H1 (cell line): Measurements from ENCODE around the gene RAB26. TPM values are rescaled to one million over a fixed set of nuclear protein-coding genes. Genes with fewer than 3 reads are reported as not detected.
"Not testable (repeated sequence)": the region's sequence is repeated elsewhere in the genome, so short reads cannot be mapped to it uniquely, and the experiment has no call there.

Source experiments
- CTCF ChIA-PET: fragments of 300-600 bp; sonication (Branson Sonifier 250); formaldehyde crosslinking; loops from one replicate; lab custom pipeline; 2021; ENCODE audit not compliant: partially characterized antibody; lab: Charles Lee
- POLR2A ChIA-PET: fragments of 300-600 bp; sonication (Branson Sonifier 250); formaldehyde crosslinking; loops from one replicate; lab custom pipeline; 2021; ENCODE audit warnings: inconsistent platforms; ENCODE audit not compliant: partially characterized antibody; lab: Charles Lee
- DNase-seq, 2 experiments: peaks; one replicate each; pipeline versions ENCODE4 v3.0.0 to v3.0.0-alpha.2; 2010 to 2022; ENCODE audit warnings: low spot score in 2 of 2, low read depth in 1 of 2, mixed read lengths in 1 of 2
- FAIRE-seq: peaks from 2 replicates; lab custom pipeline; 2011; peaks lifted over from hg19 to GRCh38; lab: Jason Lieb, UNC
- H2AFZ ChIP-seq: 2 replicates; pipeline ENCODE4 v1.8.1; 2012; ENCODE audit warnings: low read length, inconsistent platforms
- H2AK5ac ChIP-seq: 2 replicates; pipeline ENCODE4 v1.6.1; 2013; ENCODE audit warnings: low read depth, low read length
- H2BK120ac ChIP-seq: replicated peaks from 2 replicates; pipeline ENCODE3; 2013; ENCODE audit warnings: low read depth, low read length, inconsistent platforms
- H2BK12ac ChIP-seq: 2 replicates; pipeline ENCODE4 v1.6.1; 2013; ENCODE audit warnings: low read depth, low read length
- H2BK15ac ChIP-seq: 2 replicates; pipeline ENCODE4 v1.6.1; 2013; ENCODE audit warnings: low read length
- H2BK20ac ChIP-seq: 2 replicates; pipeline ENCODE4 v1.6.1; 2013; ENCODE audit warnings: low read length
- H2BK5ac ChIP-seq: 2 replicates; pipeline ENCODE4 v1.6.1; 2013; ENCODE audit warnings: low read depth, low read length
- H3K14ac ChIP-seq: 2 replicates; pipeline ENCODE4 v1.6.1; 2013; ENCODE audit warnings: inconsistent platforms; ENCODE audit not compliant: insufficient read length
- H3K18ac ChIP-seq: 2 replicates; pipeline ENCODE4 v1.6.1; 2013; ENCODE audit warnings: low read length; ENCODE audit errors: extremely low read depth
- H3K23ac ChIP-seq: 2 replicates; pipeline ENCODE4 v1.6.1; 2013; ENCODE audit warnings: inconsistent platforms; ENCODE audit not compliant: insufficient read length
- H3K23me2 ChIP-seq: 2 replicates; pipeline ENCODE4 v1.6.1; 2013; ENCODE audit warnings: low read depth, low read length
- H3K27ac ChIP-seq: 2 replicates; pipeline ENCODE4 v1.6.1; 2011; ENCODE audit warnings: low read depth, low read length, inconsistent platforms
- H3K27me3 ChIP-seq, 4 experiments: replicated peaks in 1 of 4; 1 replicate in 1 of 4; 2 replicates in 3 of 4; pipeline versions ENCODE4 v1.6.1 to v1.8.1; 2011 to 2013; ENCODE audit warnings: low read length in 3 of 4, mild to moderate bottlenecking in 3 of 4, inconsistent platforms in 2 of 4, mixed read lengths in 2 of 4, moderate library complexity in 1 of 4; ENCODE audit not compliant: control insufficient read depth in 3 of 4, insufficient read depth in 3 of 4; ENCODE audit errors: extremely low read depth in 1 of 4
- H3K36me3 ChIP-seq, 4 experiments: 2 replicates each; pipeline versions ENCODE4 v1.6.1 to v1.8.1; 2011 to 2013; ENCODE audit warnings: mild to moderate bottlenecking in 4 of 4, low read length in 3 of 4, moderate library complexity in 2 of 4, control low read depth in 1 of 4, inconsistent platforms in 1 of 4; ENCODE audit not compliant: insufficient read depth in 4 of 4, control insufficient read depth in 2 of 4
- H3K4ac ChIP-seq: replicated peaks from 2 replicates; pipeline ENCODE3; 2013; ENCODE audit warnings: low read length, low read depth, mixed read lengths, inconsistent platforms; ENCODE audit not compliant: insufficient read length
- H3K4me1 ChIP-seq, 4 experiments: replicated peaks in 1 of 4; 1 replicate in 1 of 4; 2 replicates in 3 of 4; pipeline versions ENCODE4 v1.6.1 to v1.8.1; 2011 to 2013; ENCODE audit warnings: low read length in 3 of 4, inconsistent platforms in 2 of 4, mixed read lengths in 1 of 4; ENCODE audit not compliant: insufficient read depth in 4 of 4, control insufficient read depth in 3 of 4
- H3K4me2 ChIP-seq, 2 experiments: 2 replicates each; pipeline versions ENCODE4 v1.6.1 to v1.8.1; 2011 to 2013; ENCODE audit warnings: low read depth in 2 of 2, low read length in 2 of 2, control low read depth in 1 of 2, inconsistent platforms in 1 of 2, mild to moderate bottlenecking in 1 of 2; ENCODE audit not compliant: insufficient read depth in 1 of 2
- H3K4me3 ChIP-seq, 4 experiments: fragments of 200-600, 300-600 bp in 1 of 4; sonication (generic), shearing (Covaris generic), sonication (Bioruptor Twin) in 1 of 4; 2 replicates each; pipeline versions ENCODE4 v1.5.1 to v1.8.1; 2011 to 2016; ENCODE audit warnings: low read length in 4 of 4, low read depth in 3 of 4, control low read depth in 2 of 4, inconsistent platforms in 2 of 4, mild to moderate bottlenecking in 2 of 4, mixed read lengths in 1 of 4, moderate library complexity in 1 of 4; ENCODE audit not compliant: insufficient read depth in 2 of 4; ENCODE audit errors: extremely low read depth in 1 of 4
- H3K56ac ChIP-seq: replicated peaks from 2 replicates; pipeline ENCODE3; 2013; ENCODE audit warnings: low read depth, mild to moderate bottlenecking, mixed read lengths, low read length, inconsistent platforms; ENCODE audit not compliant: insufficient read length
- H3K79me1 ChIP-seq: 2 replicates; pipeline ENCODE4 v1.6.1; 2013; ENCODE audit warnings: low read depth, low read length, control low read depth
- H3K79me2 ChIP-seq, 2 experiments: 2 replicates each; pipeline versions ENCODE4 v1.6.1 to v1.8.1; 2012 to 2013; ENCODE audit warnings: low read length in 2 of 2, mild to moderate bottlenecking in 2 of 2, inconsistent platforms in 1 of 2; ENCODE audit not compliant: insufficient read depth in 2 of 2, control insufficient read depth in 1 of 2
- H3K9ac ChIP-seq, 4 experiments: replicated peaks in 1 of 4; 1 replicate in 1 of 4; 2 replicates in 3 of 4; pipeline versions ENCODE4 v1.6.1 to v1.8.1; 2011 to 2013; ENCODE audit warnings: low read depth in 3 of 4, low read length in 3 of 4, control low read depth in 2 of 4, mild to moderate bottlenecking in 2 of 4, moderate library complexity in 2 of 4, inconsistent platforms in 1 of 4; ENCODE audit errors: extremely low read depth in 1 of 4
- H3K9me3 ChIP-seq, 2 experiments: 2 replicates each; pipeline versions ENCODE4 v1.6.1 to v1.8.1; 2012 to 2013; ENCODE audit warnings: mild to moderate bottlenecking in 2 of 2, moderate library complexity in 2 of 2, control low read depth in 1 of 2, inconsistent platforms in 1 of 2, low read depth in 1 of 2, low read length in 1 of 2, mixed read lengths in 1 of 2; ENCODE audit not compliant: insufficient read depth in 2 of 2
- H4K20me1 ChIP-seq, 2 experiments: replicated peaks in 1 of 2; 2 replicates each; pipeline versions ENCODE3 to v1.8.1; 2011 to 2013; ENCODE audit warnings: inconsistent platforms in 2 of 2, low read length in 2 of 2, mild to moderate bottlenecking in 1 of 2; ENCODE audit not compliant: insufficient read depth in 2 of 2, control insufficient read depth in 1 of 2
- H4K5ac ChIP-seq: 2 replicates; pipeline ENCODE4 v1.6.1; 2013; ENCODE audit warnings: low read length, low read depth, mixed read lengths, inconsistent platforms; ENCODE audit not compliant: insufficient read length
- H4K8ac ChIP-seq: 2 replicates; pipeline ENCODE4 v1.8.0; 2013; ENCODE audit warnings: mild to moderate bottlenecking, moderate library complexity, low read length, inconsistent platforms; ENCODE audit not compliant: insufficient read depth; ENCODE audit errors: extremely low read depth
- H4K91ac ChIP-seq: replicated peaks from 2 replicates; pipeline ENCODE3; 2013; ENCODE audit warnings: low read length, mixed read lengths, inconsistent platforms; ENCODE audit not compliant: insufficient read length
- WGBS, 2 experiments: shearing (Covaris generic) in 1 of 2; methylation state at CpG; one replicate each; pipeline versions ENCODE4 v1.1.6 to v1.1.7; 2013 to 2015; ENCODE audit warnings: low lambda C conversion rate in 2 of 2, mixed read lengths in 2 of 2, inconsistent platforms in 1 of 2, low coverage in 1 of 2, missing lambda C conversion rate in 1 of 2; ENCODE audit not compliant: insufficient replicate concordance in 2 of 2, insufficient coverage in 1 of 2, insufficient read length in 1 of 2; ENCODE audit errors: extremely low coverage in 1 of 2, missing lambda C conversion rate in 1 of 2; 5-methylcytosine and 5-hydroxymethylcytosine counted together
- polyA plus RNA-seq, 7 experiments: library from polyadenylated mRNA; depleted of rRNA in 3 of 7; stranded (reverse) in 5 of 7; unstranded in 2 of 7; fragments of >200 nt in 5 of 7; fragments of 200-250 nt in 2 of 7; gene quantifications; 1 replicate in 5 of 7; 2 replicates in 1 of 7; 4 replicates in 1 of 7; pipeline versions ENCODE4 v1.2.1 to v1.2.3, GENCODE V29; 2011 to 2013; ENCODE audit warnings: missing spikeins in 2 of 7, mixed read lengths in 2 of 7
- total RNA-seq: library from RNA; stranded (reverse); fragmentation: NEBNext Ultra II Directional; extraction: Animal tissue kit (Norgen Biotek cat#: 25700); gene quantifications from 2 replicates; pipeline ENCODE4 v1.2.1, GENCODE V29; 2021

Gene RAB26
- total and polyA plus RNA-seq, 2 of the 8 experiments (the other 6 are each of a cell fraction or from before 2014, with no cell fraction given) = 4.3 to 5.4 TPM

DNA sequence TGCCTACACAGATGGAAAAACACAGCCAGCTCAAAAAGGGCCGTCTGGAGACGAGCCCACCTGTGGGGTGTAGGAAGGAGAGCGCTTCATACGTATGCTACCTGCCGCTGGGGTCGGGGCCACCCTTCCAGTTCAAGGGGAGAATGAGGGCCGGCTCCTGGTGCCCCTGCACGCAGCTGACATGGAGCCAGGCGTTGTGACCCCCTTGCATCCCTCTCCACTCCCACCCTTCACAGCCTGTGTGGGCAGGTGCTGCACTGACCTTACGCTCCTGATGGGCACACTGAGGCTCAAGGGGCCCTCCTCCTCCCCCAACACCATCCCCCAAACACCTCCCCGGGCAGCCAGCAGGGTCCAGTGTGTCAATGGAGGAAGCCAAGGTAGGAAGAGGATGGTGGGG lies 22.8 kb upstream of the RAB26 start:
- CTCF ChIA-PET, H2AK5ac ChIP-seq, H3K27me3 ChIP-seq, H2AFZ ChIP-seq, H3K18ac ChIP-seq, H3K23me2 ChIP-seq, H3K14ac ChIP-seq, FAIRE-seq, DNase-seq, H3K9ac ChIP-seq, H3K4ac ChIP-seq, H4K20me1 ChIP-seq, H2BK12ac ChIP-seq, H4K91ac ChIP-seq, H2BK120ac ChIP-seq, H3K56ac ChIP-seq, H2BK20ac ChIP-seq, H3K23ac ChIP-seq, H3K36me3 ChIP-seq, H3K79me1 ChIP-seq, H2BK15ac ChIP-seq, H3K9me3 ChIP-seq: not testable (repeated sequence)
- WGBS, 2 experiments = 70% methylated on average over 7 of the region's 11 CpGs; no CpG with 5 or more reads in 1 of the 2 experiments
- Histone ChIP-seq H4K8ac (0 out of 2 replicates have a peak overlapping the region, but pooled peaks have one; percentile 22), H3K79me2 (peaks cover 0 to 22% of the 10 kb centered on the region in 2 experiments; a peak in 2 of 4 replicates), H3K27ac (peak overlapping the region; percentile 58; the same call in 1 of the 2 replicates), H3K4me3 (peak overlapping the region in 1 of 4 experiments; percentile 26; a peak in 1 of 8 replicates), H4K5ac (peak overlapping the region; percentile 35), H2BK5ac (0 out of 2 replicates have a peak overlapping the region, but pooled peaks have one; percentile 60), H3K4me1 (peaks cover 0 to 23% (median 14%) of the 10 kb centered on the region in 4 experiments; a peak in 6 of 7 replicates), H3K4me2 (peak overlapping the region; percentile 34 to 44; a peak in 1 of 4 replicates)
- POLR2A ChIA-PET = interaction anchor here (0.6 to 1.5 kb wide), 5 partner anchors 20 to 96 kb away, joined by 3 to 4 read pairs (median 3); partner anchors contain the start of gene TRAF7
